ENCODE results near the gene FAM187B.

FAM187B gene

GRCh38 chr19:35179830-35180229, 48.7 kb downstream of the FAM187B start:
- no peak overlapping the region for H2AFZ ChIP-seq (ENCODE audit: low read depth, low read length)
- H3K27ac ChIP-seq (ENCODE audit: low read length), result no peak overlapping the region
- no peak overlapping the region for H3K4me2 ChIP-seq (ENCODE audit: low read length)
- H3K36me3 ChIP-seq (replicated peaks; ENCODE audit: low read depth, low read length), result peaks cover 4% of the 10 kb centered on the region
- H3K79me2 ChIP-seq (ENCODE audit: low read length), result no peaks in the 10 kb centered on the region
- H3K27me3 ChIP-seq (ENCODE audit: low read depth, low read length), result peaks cover 4% of the 10 kb centered on the region; the same call in 1 of the 2 replicates
- H3K9me3 ChIP-seq (ENCODE audit: insufficient read depth, low read length), result no peaks in the 10 kb centered on the region
- TF ChIP-seq EZH2phosphoT487 (IDR thresholded peaks at IDR 0.05; ENCODE audit: low read depth) (no peak), CTCF (IDR thresholded peaks at IDR 0.05; ENCODE audit: low read depth, low read length) (no peak)
- no peaks in the 10 kb centered on the region for H3K4me1 ChIP-seq (ENCODE audit: low read length)
- H3K4me3 ChIP-seq (ENCODE audit: low read length), result no peak overlapping the region
- no peaks in the 10 kb centered on the region for H4K20me1 ChIP-seq (ENCODE audit: insufficient read depth, low read length)
- H3K9ac ChIP-seq (ENCODE audit: low read length), result no peak overlapping the region

GRCh38 chr19:35178701-35179100, 49.8 kb downstream of the FAM187B start:
- no peaks in the 10 kb centered on the region for H3K9me3 ChIP-seq (ENCODE audit: insufficient read depth, low read length)
- no peaks in the 10 kb centered on the region for H3K79me2 ChIP-seq (ENCODE audit: low read length)
- TF ChIP-seq CTCF (IDR thresholded peaks at IDR 0.05; ENCODE audit: low read depth, low read length) (no peak), EZH2phosphoT487 (IDR thresholded peaks at IDR 0.05; ENCODE audit: low read depth) (no peak)
- no peak overlapping the region for H3K27ac ChIP-seq (ENCODE audit: low read length)
- H3K4me1 ChIP-seq (ENCODE audit: low read length), result no peaks in the 10 kb centered on the region
- H3K4me2 ChIP-seq (ENCODE audit: low read length), result no peak overlapping the region
- H2AFZ ChIP-seq (ENCODE audit: low read depth, low read length), result no peak overlapping the region
- H3K36me3 ChIP-seq (replicated peaks; ENCODE audit: low read depth, low read length), result peaks cover 4% of the 10 kb centered on the region
- H3K27me3 ChIP-seq (ENCODE audit: low read depth, low read length), result peaks cover 4% of the 10 kb centered on the region; the same call in 1 of the 2 replicates
- H4K20me1 ChIP-seq (ENCODE audit: insufficient read depth, low read length), result no peaks in the 10 kb centered on the region
- no peak overlapping the region for H3K9ac ChIP-seq (ENCODE audit: low read length)
- no peak overlapping the region for H3K4me3 ChIP-seq (ENCODE audit: low read length)

GRCh38 chr19:35177377-35178274, 50.9 kb downstream of the FAM187B start:
- H3K4me3 ChIP-seq (ENCODE audit: low read length), result no peak overlapping the region
- H3K4me1 ChIP-seq (ENCODE audit: low read length), result no peaks in the 10 kb centered on the region
- H2AFZ ChIP-seq (ENCODE audit: low read depth, low read length), result no peak overlapping the region
- H3K36me3 ChIP-seq (replicated peaks; ENCODE audit: low read depth, low read length), result peaks cover 4% of the 10 kb centered on the region
- H3K9me3 ChIP-seq (ENCODE audit: insufficient read depth, low read length), result no peaks in the 10 kb centered on the region
- H3K27me3 ChIP-seq (ENCODE audit: low read depth, low read length), result peaks cover 4% of the 10 kb centered on the region; the same call in 1 of the 2 replicates
- no peaks in the 10 kb centered on the region for H4K20me1 ChIP-seq (ENCODE audit: insufficient read depth, low read length)
- H3K4me2 ChIP-seq (ENCODE audit: low read length), result no peak overlapping the region
- no peaks in the 10 kb centered on the region for H3K79me2 ChIP-seq (ENCODE audit: low read length)
- no peak overlapping the region for H3K27ac ChIP-seq (ENCODE audit: low read length)
- TF ChIP-seq CTCF (IDR thresholded peaks at IDR 0.05; ENCODE audit: low read depth, low read length) (no peak), EZH2phosphoT487 (IDR thresholded peaks at IDR 0.05; ENCODE audit: low read depth) (no peak)
- no peak overlapping the region for H3K9ac ChIP-seq (ENCODE audit: low read length)

- H3K9me3 ChIP-seq (ENCODE audit: insufficient read depth, low read length), result no peaks in the 10 kb centered on the region
- H3K79me2 ChIP-seq (ENCODE audit: low read length), result no peaks in the 10 kb centered on the region
- peaks cover 8% of the 10 kb centered on the region for H3K36me3 ChIP-seq (replicated peaks; ENCODE audit: low read depth, low read length)
- peaks cover 4% of the 10 kb centered on the region; the same call in 1 of the 2 replicates for H3K27me3 ChIP-seq (ENCODE audit: low read depth, low read length)
- H3K9ac ChIP-seq (ENCODE audit: low read length), result no peak overlapping the region
- no peak overlapping the region for H2AFZ ChIP-seq (ENCODE audit: low read depth, low read length)
- no peak overlapping the region for H3K27ac ChIP-seq (ENCODE audit: low read length)
- no peaks in the 10 kb centered on the region for H4K20me1 ChIP-seq (ENCODE audit: insufficient read depth, low read length)
- no peak overlapping the region for H3K4me2 ChIP-seq (ENCODE audit: low read length)
- no peaks in the 10 kb centered on the region for H3K4me1 ChIP-seq (ENCODE audit: low read length)
- no peak overlapping the region for H3K4me3 ChIP-seq (ENCODE audit: low read length)
- TF ChIP-seq EZH2phosphoT487 (IDR thresholded peaks at IDR 0.05; ENCODE audit: low read depth) (no peak), CTCF (IDR thresholded peaks at IDR 0.05; ENCODE audit: low read depth, low read length) (no peak)
Measured at GRCh38 chr19:35176181-35176570, 52.4 kb downstream of the FAM187B start.

Data from OCI-LY3 (cell line).